ENCODE measurements around the gene PSD4.

Gene PSD4

GRCh38 chr2:113209646-113210171 lies 35.9 kb downstream of the PSD4 start:
- no peak for DNase-seq

GRCh38 chr2:113211226-113212105 lies 37.7 kb downstream of the PSD4 start:
- DNase-seq, result peak; percentile 28

GRCh38 chr2:113212245-113213060 lies 38.7 kb downstream of the PSD4 start:
- DNase-seq, result peak; percentile 69

GRCh38 chr2:113213061-113213930 lies 39.5 kb downstream of the PSD4 start:
- DNase-seq, result peak; percentile 14

- no peak for DNase-seq
Observed at GRCh38 chr2:113214141-113214540, 40.4 kb downstream of the PSD4 start.

- DNase-seq, result no peak
Observed at GRCh38 chr2:113215056-113215455, 41.3 kb downstream of the PSD4 start.

GRCh38 chr2:113216321-113216720 lies 42.5 kb downstream of the PSD4 start:
- no peak for DNase-seq

GRCh38 chr2:113216891-113217454 lies 43.2 kb downstream of the PSD4 start:
- DNase-seq, result no peak

GRCh38 chr2:113217455-113218282 lies 43.9 kb downstream of the PSD4 start:
- DNase-seq, result peak; percentile 72

GRCh38 chr2:113218283-113219091 lies 44.7 kb downstream of the PSD4 start:
- no peak for DNase-seq

- DNase-seq, result no peak
Observed at GRCh38 chr2:113219092-113219441, 45.3 kb downstream of the PSD4 start.

- DNase-seq, result no peak
Observed at GRCh38 chr2:113219525-113219888, 45.7 kb downstream of the PSD4 start.

GRCh38 chr2:113219889-113220641 lies 46.3 kb downstream of the PSD4 start:
- no peak for DNase-seq

GRCh38 chr2:113220970-113221708 lies 47.4 kb downstream of the PSD4 start:
- no peak for DNase-seq

GRCh38 chr2:113221846-113222245 lies 48.1 kb downstream of the PSD4 start:
- DNase-seq, result no peak

- DNase-seq, result no peak
Observed at GRCh38 chr2:113223813-113224212, 50.0 kb downstream of the PSD4 start.

GRCh38 chr2:113224647-113225236 lies 51.0 kb downstream of the PSD4 start:
- no peak for DNase-seq

All from left hindlimb (tissue), 1 donor.